CD4-positive, alpha-beta T cell treated with Interleukin-17A for 1 hour (primary cell): ENCODE data around the gene ATP6V1E1.

Experiments
- DNase-seq: peaks from one replicate; pipeline ENCODE4 v3.0.0-alpha.2; 2020

ATP6V1E1 gene

DNA sequence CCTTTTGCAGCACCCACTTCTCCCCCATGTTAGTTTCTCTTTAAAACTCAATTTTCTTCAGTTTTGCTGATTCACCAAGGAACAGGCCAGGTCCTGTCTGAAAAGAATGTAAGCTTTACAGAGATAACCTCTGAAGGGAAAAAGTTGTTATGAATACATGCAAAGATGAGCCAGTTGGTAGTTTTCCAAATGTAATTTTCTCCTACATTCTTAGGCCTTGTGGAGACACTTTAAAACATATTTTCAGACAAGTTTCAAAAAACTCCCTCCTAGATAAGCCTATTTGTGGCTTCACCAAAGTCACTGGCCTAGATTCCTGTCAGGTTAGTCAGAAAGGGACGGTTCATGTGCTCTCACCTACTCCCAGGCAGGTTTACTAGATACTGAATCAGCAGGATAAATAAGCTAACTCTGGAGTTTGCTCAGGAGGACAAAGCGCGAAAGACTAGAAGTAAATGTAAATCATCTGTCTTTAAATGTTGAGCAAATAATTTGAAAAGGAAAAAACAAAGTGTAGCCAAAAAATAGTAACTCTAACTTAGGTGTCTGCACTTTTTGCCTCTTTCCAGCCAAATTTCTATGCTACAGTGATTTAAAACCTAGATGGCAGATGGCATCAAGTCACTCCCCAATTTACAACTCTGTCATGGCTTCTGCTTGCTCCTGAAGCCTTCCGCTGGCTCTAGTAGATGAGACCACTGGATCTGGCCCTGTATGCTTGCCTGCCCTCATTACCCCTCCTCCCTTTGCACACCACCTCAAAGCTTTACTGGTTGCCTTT is 4.9 kb upstream of the ATP6V1E1 start:
- DNase-seq = no peak

DNA sequence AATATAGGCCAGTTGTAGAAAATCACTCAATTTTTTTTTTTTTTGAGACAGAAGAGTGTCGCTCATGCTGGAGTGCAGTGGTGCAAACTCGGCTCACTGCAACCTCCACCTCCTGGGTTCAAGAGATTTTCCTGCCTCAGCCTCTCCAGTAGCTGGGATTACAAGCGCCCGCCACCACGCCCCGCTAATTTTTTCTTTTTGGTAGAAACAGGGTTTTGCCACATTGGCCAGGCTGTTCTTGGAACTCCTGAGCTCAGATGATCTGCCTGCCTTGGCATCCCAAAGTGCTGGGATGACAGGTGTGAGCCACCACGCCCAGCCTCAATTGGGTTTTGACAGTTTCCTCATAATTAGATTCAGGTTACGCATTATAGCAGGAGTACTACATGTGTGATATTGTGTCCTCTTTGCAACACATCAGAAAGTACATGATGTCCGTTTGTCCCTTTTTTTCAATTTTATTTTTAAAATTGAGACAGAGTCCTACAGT is 2.6 kb upstream of the ATP6V1E1 start:
- DNase-seq = no peak

DNA sequence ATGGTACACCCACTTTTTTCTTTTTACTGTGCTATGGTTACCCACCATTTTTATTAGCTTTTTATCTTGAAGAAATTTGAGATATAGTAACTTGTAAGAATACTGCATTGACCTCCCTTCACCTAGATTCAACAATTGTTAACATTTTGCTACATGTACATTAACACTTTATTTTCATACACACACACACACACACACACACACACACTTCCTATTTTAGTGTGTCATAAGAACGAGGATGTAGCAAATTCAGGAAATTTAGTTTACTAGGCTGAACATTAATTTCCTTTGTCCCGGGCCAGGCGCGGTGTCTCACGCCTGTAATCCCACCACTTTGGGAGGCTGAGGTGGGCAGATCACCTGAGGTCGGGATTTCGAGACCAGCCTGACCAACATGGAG is 1.1 kb upstream of the ATP6V1E1 start:
- DNase-seq = no peak

DNA sequence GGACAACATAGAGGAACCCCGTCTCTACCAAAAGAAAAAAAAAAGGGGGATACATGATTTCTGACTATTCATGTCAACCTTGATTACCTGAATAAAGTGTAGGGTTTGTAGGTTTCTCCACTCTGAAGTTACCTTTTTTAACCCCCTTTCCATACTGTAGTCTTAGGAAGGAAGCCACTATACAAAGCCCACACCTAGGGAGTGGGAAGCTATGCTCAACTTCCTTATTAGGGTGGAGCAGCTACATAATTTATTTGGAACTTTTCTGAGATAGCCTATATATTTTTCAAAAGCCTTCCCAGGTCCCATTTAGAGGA is 582 bp upstream of the ATP6V1E1 start:
- DNase-seq = no peak

DNA sequence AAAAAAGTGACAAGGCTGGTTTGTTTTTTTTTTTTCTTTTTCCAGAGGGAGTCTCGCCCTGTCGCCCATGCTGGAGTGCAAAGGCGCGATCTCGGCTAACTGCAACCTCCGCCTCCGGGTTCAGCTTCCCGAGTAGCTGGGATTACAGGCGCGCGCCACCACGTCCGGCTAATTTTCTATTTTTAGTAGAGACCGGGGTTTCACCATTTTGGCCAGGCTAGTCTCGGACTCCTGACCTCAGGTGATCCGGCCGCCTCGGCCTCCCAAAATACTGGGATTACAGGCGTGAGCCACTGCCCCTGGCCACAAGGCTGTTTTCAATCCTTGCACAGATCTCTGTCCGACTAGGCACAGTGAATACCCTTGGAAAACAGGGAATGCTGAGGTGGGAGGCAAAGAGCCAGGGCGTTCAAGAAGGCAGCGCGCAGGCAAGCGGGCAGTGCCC is 566 bp downstream of the ATP6V1E1 start:
- DNase-seq = no peak

DNA sequence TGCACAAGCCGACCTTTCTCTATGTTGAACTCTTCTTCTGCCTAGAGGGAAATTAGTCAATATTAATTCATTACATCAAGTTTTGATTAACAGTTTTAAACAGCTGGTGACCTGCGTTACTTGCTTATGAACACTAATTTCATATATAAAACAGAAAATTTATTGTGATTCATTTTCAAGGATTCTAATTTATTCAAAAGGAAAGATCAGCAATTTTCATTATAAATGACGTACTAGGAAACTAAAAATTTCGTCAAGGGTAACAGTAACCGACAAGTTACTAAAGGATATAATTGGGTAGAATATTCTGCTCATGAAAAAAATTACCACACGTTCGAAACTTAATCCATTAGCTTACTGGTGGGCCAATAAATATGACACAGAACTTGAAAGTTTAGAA is 15.3 kb downstream of the ATP6V1E1 start:
- no peak for DNase-seq

DNA sequence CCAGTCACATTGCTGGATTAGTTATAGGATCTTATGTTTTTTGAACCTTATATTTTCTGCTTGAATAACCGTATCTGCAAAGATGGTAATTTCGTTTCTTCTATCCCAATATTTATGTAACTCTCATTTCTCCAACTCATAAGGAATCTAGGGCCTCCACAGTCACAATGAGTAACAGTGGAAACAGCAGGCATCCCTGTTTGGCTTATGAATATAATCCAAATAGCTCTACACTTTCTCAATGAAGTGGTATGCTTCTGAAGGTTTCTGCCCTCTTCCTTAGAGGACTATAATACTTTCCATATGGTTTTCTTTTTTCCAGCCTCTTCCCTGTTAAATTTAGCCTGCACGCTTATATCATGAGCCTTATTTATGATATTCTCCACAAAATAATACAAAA is 16.5 kb downstream of the ATP6V1E1 start:
- no peak for DNase-seq

DNA sequence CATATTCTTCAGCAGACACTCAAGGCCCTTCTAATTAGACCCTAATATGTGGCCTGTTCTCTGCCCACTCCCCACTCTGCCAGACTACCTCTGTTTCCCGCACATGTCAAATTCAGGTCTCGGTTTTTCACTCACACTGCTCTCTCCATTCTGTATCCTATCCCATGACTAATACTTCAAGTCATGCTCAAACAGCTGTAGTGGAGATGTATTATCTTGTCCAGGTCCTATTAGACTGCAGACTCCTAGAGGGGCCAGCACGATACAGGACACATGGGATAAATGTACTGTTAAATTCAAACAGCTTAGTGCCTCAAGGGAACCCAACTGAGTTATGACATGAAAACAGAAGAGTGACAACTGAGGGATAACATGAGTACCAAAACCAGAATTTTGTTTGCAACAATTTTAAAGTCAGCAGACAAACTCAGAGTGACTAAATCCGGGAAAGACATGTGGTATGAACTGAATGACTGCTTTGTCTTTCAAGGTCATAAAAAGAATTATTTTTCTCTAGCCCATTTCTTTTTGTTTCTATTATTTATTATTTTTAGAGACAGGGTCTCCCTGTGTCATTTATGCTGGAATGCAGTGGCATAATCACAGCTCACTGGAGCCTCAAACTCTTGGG is 20.5 kb downstream of the ATP6V1E1 start:
- DNase-seq = no peak

DNA sequence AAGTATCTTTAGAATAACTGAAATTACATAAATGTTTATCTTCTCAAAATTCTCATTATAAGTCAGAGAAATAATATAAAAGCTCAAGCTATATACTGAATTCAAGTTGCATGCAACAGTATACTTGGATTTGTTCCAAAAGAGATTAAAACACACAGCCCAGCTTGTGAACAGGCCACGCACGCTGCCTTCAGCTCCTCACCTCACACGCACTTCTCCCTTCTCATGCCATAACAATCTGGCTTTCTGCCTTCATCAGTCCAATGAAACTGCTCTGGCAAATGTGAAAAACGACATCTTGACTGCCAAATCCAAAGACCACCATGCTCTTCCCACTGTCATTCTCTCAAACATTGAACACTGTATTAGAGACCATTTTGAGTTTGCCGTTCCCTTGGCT is 22.1 kb downstream of the ATP6V1E1 start:
- DNase-seq = no peak

DNA sequence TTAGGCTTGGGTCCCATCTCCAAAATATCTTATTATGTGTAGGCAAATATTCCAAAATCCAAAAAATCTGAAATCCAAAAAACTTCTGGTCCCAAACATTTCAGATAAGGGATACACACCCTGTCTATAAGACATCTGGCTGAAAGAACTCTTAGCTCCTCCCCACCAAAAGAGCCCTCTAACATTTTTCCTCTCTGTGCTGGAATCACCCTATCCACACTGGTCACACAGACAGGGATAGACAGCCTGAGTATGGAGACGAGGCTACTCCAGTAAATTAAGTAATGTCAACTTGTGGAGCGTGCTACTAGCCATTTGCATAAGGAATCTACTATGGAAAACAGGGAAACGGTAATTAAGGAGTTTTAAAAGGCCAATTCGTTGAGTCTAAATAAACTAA is 24.9 kb downstream of the ATP6V1E1 start:
- no peak for DNase-seq

DNA sequence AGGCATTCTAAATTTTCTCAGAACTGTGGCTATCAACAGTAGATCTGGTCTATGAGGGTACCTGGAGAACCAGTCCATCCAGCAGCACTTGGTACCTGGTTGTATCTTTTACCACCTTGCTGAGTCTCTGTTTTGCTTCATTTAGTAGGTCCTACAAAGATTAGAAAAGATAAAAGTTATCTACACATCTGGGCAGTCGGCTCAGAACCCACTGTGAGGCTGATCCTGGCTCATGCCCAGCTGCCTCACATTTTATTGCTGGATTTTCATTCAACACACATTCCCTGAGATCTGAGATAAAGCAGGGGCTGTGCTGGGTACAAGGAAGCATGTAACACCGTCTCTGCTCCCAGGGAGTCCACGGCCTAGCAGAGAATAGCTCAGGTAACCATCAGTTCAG is 27.5 kb downstream of the ATP6V1E1 start:
- DNase-seq = no peak

DNA sequence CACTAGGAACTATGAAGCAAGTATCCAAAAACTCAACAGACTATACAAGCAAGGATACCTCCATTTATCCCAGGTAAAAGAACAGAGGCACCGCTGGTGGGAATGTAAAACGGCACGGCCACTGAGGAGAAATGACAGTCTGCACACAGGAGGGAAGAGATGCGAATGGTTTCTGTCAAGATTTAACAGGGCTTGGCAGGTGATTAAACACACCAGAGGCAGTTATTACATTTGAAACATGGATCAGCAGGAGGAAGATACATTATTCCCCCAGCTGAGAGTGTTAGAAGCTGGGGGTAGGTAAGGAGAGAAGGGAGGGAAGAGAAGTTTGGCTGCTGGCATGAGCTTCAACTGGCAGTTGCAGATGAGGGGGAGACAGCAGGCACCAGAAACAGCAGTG is 30.2 kb downstream of the ATP6V1E1 start:
- no peak for DNase-seq

DNA sequence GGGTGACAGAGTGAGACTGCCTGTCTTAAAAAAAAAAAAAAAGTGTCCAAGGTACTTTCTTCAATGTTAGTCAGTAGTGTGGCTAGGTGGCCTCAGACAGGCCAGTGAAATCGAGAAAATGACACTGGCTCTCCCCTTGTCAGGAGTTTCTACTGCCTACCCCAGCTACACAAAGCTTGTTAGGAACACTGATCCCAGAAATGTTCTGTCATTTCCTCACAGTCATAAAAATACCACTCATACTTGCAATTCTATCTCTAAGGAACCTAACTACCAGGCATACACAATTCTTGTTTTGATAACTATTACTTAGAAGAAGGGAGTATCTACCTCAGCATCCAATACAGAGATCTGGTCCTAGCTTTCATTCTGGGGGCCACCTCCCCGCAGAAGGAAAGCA is 31.3 kb downstream of the ATP6V1E1 start:
- DNase-seq = no peak

DNA sequence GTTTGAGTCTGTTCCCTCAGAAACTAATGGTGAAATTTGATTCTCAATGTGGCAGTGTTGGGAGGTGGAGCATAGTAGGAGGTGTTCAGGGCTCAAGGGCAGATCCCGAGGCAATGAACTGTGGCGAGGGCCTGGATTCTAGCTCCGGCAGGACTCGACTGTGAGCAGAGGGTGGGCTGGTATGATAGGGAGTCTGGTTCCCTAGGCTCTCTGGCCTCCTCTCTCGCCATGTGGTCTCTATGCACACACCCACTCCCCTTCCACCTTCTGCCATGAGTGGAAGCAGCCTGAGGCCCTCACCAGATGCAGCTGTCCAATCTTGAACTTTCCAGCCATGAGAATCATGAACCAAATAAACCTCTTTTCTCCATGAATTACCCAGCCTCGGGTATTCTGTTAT is 32.3 kb downstream of the ATP6V1E1 start:
- DNase-seq = no peak

DNA sequence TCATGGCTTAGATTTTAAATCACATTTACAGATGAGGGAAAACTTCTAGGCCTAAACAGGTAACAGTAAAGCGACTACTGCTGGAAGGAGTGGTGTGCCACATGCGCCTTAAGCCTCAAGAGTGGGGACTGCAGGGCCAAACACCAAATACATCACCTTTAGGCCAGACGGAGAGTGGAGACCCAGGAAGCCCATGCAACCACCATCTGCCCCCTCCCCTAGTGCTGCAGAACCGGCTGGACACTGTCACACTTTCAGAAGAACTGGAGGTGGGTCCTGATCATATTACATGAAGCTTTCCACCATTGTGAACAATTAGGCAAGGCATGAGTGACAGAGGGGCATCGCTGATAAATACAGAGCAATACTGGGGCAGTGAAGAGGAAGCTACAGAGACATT is 36.3 kb downstream of the ATP6V1E1 start:
- DNase-seq = no peak

DNA sequence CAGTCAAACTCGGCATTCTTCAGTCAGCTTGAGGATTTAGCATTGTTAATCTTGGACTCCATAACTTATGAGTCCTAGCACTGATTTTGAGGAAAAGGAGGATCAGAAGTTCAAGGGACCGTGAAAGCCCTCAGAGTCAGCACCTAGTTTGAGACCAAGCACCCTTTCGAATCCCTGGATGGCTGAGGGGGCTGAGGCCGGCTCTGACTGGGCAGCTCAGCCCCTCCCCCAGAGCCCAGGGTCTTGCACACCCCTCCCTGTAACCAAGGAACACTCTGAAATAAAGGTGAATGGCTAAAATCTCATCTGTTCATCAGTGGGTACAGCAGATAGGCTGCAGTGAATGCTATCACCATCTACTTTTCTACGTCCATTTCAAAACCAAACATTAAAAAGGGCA is 38.0 kb downstream of the ATP6V1E1 start:
- DNase-seq = no peak

DNA sequence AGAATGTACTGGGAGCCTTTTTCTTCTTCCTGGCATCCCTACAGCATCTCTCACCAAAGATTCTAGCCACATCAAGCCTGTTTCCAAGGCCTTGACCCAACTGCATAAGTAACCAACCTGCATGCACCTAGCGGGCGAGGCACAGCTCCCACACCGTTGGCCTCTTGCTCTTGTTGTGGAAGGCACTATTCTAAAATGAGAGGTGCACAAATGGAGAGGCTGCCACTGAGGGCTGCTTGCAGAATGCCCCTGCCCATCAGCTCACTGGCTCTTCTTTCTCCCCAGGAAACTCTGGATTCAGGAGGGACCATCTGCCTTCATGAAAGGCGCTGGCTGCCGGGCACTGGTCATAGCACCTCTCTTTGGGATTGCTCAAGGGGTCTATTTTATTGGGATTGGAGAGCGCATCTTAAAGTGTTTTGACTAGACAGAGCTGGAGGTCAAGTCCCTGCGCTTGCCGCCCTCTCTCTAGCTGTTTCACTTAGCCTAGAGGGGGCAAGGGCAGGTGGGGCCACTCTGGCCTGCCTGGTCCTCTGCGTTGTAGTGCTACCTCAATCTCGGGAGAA is 38.7 kb downstream of the ATP6V1E1 start:
- DNase-seq = no peak

DNA sequence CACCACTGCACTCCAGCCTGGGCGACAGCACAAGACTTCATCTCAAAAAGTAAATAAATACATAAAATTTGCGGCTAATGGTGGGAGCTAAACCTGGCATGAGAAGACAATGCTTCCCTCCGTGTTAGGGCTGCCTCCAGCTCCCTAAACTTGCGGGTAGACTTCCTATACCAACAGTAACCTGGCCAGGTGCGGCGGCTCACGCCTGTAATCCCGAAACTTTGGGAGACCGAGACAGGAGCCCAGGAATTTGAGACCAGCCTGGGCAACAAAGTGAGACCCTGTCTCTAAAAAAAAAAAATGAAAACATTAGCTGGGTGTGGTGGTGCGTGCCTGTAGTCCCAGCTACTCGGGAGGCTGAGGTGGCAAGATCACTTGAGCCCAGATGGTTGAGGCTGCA is 39.9 kb downstream of the ATP6V1E1 start:
- no peak for DNase-seq

DNA sequence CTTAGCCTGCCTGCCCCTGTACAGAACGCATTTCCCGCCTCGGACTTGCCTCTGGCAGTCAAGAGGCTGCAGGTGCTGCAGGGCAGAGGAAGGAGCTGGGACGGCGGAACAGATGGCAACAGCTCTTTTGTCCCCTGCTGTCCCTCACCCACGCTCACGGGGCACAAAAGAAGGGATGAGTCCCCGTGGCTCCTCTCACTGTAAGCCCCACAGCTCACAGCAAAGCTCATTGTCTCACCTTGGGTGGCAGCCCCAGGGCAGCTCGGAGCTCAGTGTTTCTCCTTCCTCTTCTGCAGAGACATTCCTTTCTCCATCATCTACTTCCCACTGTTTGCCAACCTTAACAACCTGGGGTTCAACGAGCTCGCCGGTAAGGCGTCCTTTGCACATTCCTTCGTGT is 40.9 kb downstream of the ATP6V1E1 start:
- DNase-seq = no peak

DNA sequence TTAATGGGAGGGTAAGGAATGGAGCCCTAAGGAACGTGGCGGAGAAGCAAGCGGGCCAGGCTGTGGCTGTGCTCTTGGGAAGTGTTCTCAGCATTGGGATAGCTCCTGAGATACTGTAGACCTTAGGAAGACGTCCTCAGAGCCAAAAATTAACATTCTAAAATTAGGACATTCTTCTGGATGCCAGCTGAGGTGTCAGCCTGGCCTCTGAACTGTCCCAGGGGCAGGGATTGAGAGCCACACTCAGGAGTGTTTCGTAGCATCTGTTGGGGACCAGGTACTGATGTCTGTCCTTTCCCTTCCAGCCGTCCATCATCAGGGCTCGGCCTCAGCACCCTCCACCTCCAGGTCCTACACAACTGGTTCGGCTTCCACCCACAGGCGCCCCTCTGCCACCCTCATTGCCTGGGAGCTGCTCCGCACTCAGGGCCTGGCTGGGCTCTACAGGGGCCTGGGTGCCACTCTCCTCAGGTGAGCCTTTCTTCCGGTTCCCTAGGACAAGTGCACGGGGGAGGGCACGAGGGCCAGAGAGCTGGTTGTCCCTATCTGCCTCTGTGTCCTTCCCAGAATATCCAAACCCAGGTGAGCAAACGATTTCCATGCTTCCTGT is 41.6 kb downstream of the ATP6V1E1 start:
- DNase-seq = no peak

DNA sequence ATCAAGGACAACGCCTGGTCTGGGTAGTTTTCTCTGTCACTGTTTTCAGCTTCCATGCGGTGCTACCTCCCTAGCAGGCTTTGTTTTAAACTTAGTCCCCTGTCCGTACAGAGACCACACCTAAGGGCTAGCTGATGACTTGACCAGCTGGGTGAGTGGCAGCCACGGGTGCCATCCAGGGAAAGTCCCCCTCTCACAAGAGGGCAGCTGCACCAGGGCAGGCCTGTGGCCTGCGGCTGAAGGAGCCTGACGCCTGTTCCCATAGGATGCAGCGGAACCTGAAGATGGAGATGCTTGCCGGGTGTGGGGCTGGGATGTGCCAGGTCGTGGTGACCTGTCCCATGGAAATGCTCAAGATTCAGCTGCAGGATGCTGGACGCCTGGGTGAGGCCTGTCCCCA is 45.4 kb downstream of the ATP6V1E1 start:
- DNase-seq = no peak

DNA sequence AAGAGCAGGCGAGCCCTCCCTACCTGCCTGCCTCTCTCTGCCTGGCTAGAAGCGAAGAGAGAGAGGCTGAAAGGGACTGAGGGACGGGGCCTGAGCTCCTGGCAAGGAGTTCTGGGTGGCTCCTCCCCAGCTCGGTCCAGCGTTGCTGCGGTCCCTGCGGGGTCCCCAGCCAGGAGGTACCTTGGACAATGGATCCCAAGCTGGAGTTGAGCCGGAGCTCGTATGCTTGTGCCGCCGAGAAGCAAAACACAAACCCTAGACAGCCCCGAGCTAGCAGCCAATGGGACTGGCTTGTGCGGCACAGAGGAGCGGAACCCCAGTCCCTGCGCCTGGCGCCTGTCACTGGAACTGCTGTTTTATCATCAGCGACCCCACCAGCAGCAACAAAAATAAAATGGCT is 46.9 kb downstream of the ATP6V1E1 start:
- DNase-seq = no peak

DNA sequence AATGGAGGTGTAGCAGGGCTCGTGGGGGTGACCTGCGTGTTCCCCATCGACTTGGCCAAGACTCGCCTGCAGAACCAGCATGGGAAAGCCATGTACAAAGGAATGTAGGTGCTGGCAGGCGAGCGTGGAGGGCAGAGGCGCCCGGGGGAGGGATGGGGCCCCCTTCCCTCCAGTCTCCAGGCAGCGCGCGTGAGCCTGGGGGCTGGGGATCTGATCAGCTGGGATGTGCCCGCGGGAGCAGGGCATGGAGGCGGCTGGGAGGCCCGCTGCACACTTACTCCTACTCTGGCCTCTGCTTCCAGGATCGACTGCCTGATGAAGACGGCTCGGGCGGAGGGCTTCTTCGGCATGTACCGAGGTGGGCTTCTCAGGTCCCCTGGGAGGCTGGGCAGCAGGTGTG is 47.5 kb downstream of the ATP6V1E1 start:
- no peak for DNase-seq

DNA sequence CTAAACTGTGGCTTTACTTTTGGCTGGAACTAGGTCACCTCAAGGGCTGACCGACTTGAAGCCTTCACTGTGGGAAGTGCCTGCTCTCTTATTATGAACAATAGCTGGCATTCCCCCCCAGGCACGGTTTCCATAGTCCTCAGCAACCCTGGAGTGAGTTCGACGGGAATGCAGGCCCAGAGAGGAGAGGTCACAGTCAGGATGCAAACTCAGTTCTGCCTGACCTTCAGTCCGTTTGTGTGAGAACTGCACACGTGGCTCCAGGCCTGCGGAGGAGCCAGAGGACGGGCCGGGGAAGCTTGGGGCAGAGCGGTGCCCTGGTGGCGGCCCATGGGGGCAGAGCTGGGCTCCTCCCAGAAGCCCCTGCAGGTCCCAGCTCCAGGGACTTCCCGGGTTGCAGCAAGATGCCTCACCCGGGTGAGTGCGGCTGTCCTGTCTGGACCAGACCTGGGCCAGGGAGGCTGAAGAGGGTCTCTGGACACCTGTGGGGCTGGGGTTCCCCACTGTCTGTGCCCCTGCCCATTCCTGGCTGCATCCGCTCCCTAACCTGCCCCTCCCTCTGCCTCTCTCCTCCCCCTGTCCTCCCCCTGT is 48.0 kb downstream of the ATP6V1E1 start:
- DNase-seq = no peak
